Activated CD8-positive, alpha-beta T cell treated with anti-CD3 and anti-CD28 coated beads for 36 hours (primary cell): ENCODE results near the gene CNPY1. TPM values are rescaled to one million over a fixed set of nuclear protein-coding genes. Genes with fewer than 3 reads are reported as not detected.

Experiments
- ATAC-seq: fragments of 200-7000 bp; cut with Tn5 transposase; one replicate; pipeline ENCODE4 v1.10.0; 2021; ENCODE audit warnings: mild to moderate bottlenecking, moderate library complexity
- CTCF ChIA-PET: fragments of 350-600 bp; sonication (Branson Sonifier 250); formaldehyde crosslinking; loops from one replicate; lab custom pipeline; 2021; ENCODE audit warnings: antibody characterized with exemption; lab: Charles Lee
- POLR2A ChIA-PET: fragments of 350-600 bp; sonication (Branson Sonifier 250); formaldehyde crosslinking; loops from one replicate; lab custom pipeline; 2021; ENCODE audit warnings: antibody characterized with exemption; lab: Charles Lee
- DNase-seq: peaks from one replicate; pipeline ENCODE4 v3.0.0-alpha.2; 2020
- H3K27ac Mint-ChIP-seq: one replicate; pipeline ENCODE4 v1.8.0; 2021; ENCODE audit warnings: mild to moderate bottlenecking, mixed read lengths
- H3K27me3 Mint-ChIP-seq: one replicate; pipeline ENCODE4 v1.8.0; 2021; ENCODE audit warnings: mixed read lengths
- H3K36me3 Mint-ChIP-seq: one replicate; pipeline ENCODE4 v1.8.0; 2021; ENCODE audit warnings: low read depth, mixed read lengths
- H3K4me1 Mint-ChIP-seq: one replicate; pipeline ENCODE4 v1.8.0; 2021; ENCODE audit warnings: low read depth, mixed read lengths
- H3K4me3 Mint-ChIP-seq: one replicate; pipeline ENCODE4 v1.8.0; 2021; ENCODE audit warnings: mild to moderate bottlenecking, moderate library complexity, mixed read lengths
- H3K9me3 Mint-ChIP-seq: one replicate; pipeline ENCODE4 v1.8.0; 2021; ENCODE audit warnings: mixed read lengths
- CTCF ChIP-seq: fragments of 200-600 bp; IDR thresholded peaks from one replicate; pipeline ENCODE4 v1.8.0; 2022; ENCODE audit warnings: antibody characterized with exemption, mild to moderate bottlenecking
- intact Hi-C: fragments of 100-400 bp; cut with micrococcal nuclease; formaldehyde crosslinking; loops from one replicate; pipeline ENCODE4 v1.10.0; 2022
- total RNA-seq, 2 experiments: library from RNA; stranded (reverse); gene quantifications; one replicate each; pipeline ENCODE4 v1.2.3, GENCODE V29; 2021

CNPY1 gene
- total RNA-seq, 2 experiments from 2014 or later, result not detected

- H3K9me3 Mint-ChIP-seq, result no peaks in the 10 kb centered on the region
- intact Hi-C loops, result no loop called here
- peaks cover 3% of the 10 kb centered on the region for H3K27me3 Mint-ChIP-seq
- no peak for DNase-seq
- H3K4me1 Mint-ChIP-seq, result peaks cover 2% of the 10 kb centered on the region
- ChIA-PET CTCF (no interaction called here), POLR2A (interaction anchor here (1.5 kb wide), 1 partner anchor 11 kb away, joined by 4 read pairs; no protein-coding TSS in a partner anchor)
- H3K27ac Mint-ChIP-seq, result no peak overlapping the region
- no peak for ATAC-seq
- H3K4me3 Mint-ChIP-seq, result no peak overlapping the region
- H3K36me3 Mint-ChIP-seq, result no peaks in the 10 kb centered on the region
- TF ChIP-seq CTCF, result no peak
Measured at GRCh38 chr7:155574556-155575290, 28.4 kb upstream of the CNPY1 start.

GRCh38 chr7:155571581-155572345 is 25.4 kb upstream of the CNPY1 start:
- Mint-ChIP-seq H3K4me1 (no peaks in the 10 kb centered on the region), H3K27me3 (peaks cover 3% of the 10 kb centered on the region), H3K36me3 (no peaks in the 10 kb centered on the region), H3K27ac (no peak overlapping the region), H3K9me3 (no peaks in the 10 kb centered on the region), H3K4me3 (no peak overlapping the region)
- DNase-seq (no peak), ATAC-seq (peak; percentile 45)
- no peak for TF ChIP-seq CTCF
- intact Hi-C loops, result no loop called here
- CTCF ChIA-PET, result no interaction called here
- POLR2A ChIA-PET, result no interaction called here

- Mint-ChIP-seq H3K27ac (no peak overlapping the region), H3K27me3 (peaks cover 3% of the 10 kb centered on the region), H3K9me3 (no peaks in the 10 kb centered on the region), H3K4me1 (no peaks in the 10 kb centered on the region), H3K36me3 (no peaks in the 10 kb centered on the region), H3K4me3 (no peak overlapping the region)
- no peak for ATAC-seq
- POLR2A ChIA-PET, result no interaction called here
- DNase-seq, result no peak
- TF ChIP-seq CTCF, result no peak
- CTCF ChIA-PET, result no interaction called here
- intact Hi-C loops, result no loop called here
Measured at GRCh38 chr7:155570991-155571390, 24.6 kb upstream of the CNPY1 start.

- Mint-ChIP-seq H3K9me3 (no peaks in the 10 kb centered on the region), H3K36me3 (no peaks in the 10 kb centered on the region), H3K4me3 (no peak overlapping the region), H3K4me1 (no peaks in the 10 kb centered on the region), H3K27ac (no peak overlapping the region), H3K27me3 (peaks cover 3% of the 10 kb centered on the region)
- DNase-seq (no peak), ATAC-seq (no peak)
- TF ChIP-seq CTCF, result no peak
- CTCF ChIA-PET, result no interaction called here
- intact Hi-C loops, result no loop called here
- POLR2A ChIA-PET, result interaction anchor here (0.6 kb wide), 1 partner anchor 63 kb away, joined by 4 read pairs; no protein-coding TSS in a partner anchor
Measured at GRCh38 chr7:155570171-155570958, 24.0 kb upstream of the CNPY1 start.
